ENCODE measurements around the gene ACSS2.

DNA sequence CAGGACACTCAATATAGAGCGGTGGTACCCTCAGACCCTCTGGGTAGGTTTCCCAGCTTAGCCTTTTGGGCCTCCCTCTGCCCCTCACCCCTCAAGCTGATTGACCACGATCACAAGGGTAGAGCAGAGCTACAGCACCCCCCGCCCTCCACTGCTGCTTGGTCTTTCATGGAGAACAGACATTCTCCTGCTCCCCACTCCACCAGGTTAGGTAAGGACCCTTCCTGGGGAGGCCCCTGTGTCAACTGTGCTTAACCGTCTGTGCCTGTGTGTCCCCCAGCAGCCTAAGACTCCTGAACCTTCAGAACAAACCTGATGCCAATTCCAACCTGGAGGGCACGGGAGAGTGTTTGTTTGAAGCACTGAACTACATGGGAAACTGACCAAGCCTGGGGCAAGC is 91.0 kb downstream of the ACSS2 start:
- TF ChIP-seq EZH2 (IDR thresholded peaks at IDR 0.05; ENCODE audit: borderline replicate concordance, insufficient read depth, low read depth, low read length, poor library complexity, severe bottlenecking) (no peak), CTCF (IDR thresholded peaks at IDR 0.05) (no peak)

All from B cell (primary cell).